Epithelial cell of proximal tubule (primary cell): Measurements from ENCODE around the gene TXNDC5. TPM values are rescaled to one million over a fixed set of nuclear protein-coding genes. Genes with fewer than 3 reads are reported as not detected.

ENCODE experiments used
- DNase-seq: peaks from one replicate; pipeline ENCODE4 v3.0.0-alpha.2; 2011; ENCODE audit warnings: low read depth
- H3K4me3 ChIP-seq: 2 replicates; pipeline ENCODE4 v1.5.1; 2011; ENCODE audit warnings: low read depth, mild to moderate bottlenecking, low read length
- total RNA-seq: library from RNA; depleted of rRNA; stranded (reverse); fragments of >200 nt; gene quantifications from 2 replicates; pipeline ENCODE4 v1.2.3, GENCODE V29; 2015
- TF ChIP-seq, protein P1 (sequence below): conservative IDR thresholded peaks from 2 replicates; pipeline ENCODE4 v1.5.1; 2012; ENCODE audit warnings: low read depth, mild to moderate bottlenecking, low read length

The TXNDC5 gene
- total RNA-seq, 1 donor from 2014 or later = 317 TPM

GRCh38 chr6:7891078-7891872 is 19.3 kb downstream of the TXNDC5 start:
- TF ChIP-seq, protein P1, sequence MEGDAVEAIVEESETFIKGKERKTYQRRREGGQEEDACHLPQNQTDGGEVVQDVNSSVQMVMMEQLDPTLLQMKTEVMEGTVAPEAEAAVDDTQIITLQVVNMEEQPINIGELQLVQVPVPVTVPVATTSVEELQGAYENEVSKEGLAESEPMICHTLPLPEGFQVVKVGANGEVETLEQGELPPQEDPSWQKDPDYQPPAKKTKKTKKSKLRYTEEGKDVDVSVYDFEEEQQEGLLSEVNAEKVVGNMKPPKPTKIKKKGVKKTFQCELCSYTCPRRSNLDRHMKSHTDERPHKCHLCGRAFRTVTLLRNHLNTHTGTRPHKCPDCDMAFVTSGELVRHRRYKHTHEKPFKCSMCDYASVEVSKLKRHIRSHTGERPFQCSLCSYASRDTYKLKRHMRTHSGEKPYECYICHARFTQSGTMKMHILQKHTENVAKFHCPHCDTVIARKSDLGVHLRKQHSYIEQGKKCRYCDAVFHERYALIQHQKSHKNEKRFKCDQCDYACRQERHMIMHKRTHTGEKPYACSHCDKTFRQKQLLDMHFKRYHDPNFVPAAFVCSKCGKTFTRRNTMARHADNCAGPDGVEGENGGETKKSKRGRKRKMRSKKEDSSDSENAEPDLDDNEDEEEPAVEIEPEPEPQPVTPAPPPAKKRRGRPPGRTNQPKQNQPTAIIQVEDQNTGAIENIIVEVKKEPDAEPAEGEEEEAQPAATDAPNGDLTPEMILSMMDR = no peak
- DNase-seq = no peak
- no peak overlapping the region for H3K4me3 ChIP-seq

DNA sequence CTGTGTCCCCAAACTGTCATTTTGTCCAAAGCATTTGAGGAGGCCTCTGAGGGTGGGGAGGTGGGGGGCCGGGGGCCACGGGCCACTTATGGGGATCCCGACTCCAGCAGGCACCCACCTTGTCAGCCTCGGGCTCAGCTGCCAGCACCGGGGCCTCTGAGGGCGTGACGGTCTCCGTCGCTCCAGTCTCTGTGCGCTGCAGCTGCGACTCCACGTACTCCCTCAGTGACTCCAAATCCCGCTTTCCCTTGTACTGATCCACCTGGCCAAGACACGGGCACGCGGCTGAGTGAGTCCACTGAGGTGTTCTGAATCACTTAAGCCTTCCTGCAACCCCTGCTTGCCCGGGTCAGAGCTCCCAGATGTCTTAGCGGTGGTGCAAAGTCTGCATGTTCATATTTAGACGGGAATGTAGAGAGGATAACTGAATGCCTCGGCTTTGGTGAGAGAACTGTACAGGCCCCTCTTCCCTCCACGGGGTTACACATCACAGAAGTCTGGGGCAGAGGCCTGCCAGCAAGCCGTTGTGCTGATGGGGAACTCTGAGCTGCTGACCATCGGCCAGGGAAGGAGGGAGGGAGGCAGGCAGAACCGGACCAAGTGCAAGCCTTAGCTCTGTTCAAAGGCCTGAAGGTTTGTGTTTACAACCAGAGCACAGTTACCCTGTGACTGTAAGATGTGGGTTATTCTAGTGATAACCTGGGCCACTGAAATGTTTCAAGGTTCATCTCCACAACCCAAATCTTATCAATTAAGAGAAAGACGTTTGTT is 21.8 kb downstream of the TXNDC5 start:
- TF ChIP-seq, protein P1 = no peak
- H3K4me3 ChIP-seq = no peak overlapping the region
- no peak for DNase-seq

DNA sequence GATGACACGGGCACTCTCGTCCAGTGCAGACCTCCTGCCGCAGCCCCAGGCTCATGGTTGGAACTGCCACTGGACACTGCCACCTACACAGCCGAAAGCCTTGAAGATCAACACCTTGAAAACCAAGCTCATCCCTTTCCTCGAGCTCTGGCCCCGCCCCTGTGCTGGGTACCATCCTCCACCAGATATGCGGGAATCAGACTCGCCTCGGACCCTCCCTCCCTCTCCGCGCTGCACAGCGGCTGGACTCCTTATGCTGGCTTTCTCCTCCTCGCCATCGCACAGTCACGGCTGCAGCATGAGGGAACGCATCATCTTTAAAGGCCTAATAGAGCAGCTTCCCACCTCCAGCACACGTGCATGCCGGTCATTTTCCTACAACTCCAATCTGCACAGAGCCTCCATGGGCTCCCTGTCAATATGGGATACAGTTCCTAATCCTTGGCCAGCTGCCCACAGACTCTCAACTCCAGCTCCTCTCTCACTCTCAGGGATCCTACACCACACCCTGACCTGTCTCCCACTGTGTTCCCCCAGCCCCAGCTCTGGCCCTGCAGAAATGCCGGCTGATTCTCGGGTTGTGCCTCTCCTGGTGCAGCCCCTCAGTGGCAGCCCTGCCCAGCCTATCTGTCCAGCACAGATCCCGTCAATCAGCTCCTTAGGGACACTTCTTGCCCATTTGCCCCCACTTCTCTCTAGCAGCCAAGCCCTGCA is 23.2 kb downstream of the TXNDC5 start:
- TF ChIP-seq, protein P1 = no peak
- DNase-seq = no peak
- no peak overlapping the region for H3K4me3 ChIP-seq

DNA sequence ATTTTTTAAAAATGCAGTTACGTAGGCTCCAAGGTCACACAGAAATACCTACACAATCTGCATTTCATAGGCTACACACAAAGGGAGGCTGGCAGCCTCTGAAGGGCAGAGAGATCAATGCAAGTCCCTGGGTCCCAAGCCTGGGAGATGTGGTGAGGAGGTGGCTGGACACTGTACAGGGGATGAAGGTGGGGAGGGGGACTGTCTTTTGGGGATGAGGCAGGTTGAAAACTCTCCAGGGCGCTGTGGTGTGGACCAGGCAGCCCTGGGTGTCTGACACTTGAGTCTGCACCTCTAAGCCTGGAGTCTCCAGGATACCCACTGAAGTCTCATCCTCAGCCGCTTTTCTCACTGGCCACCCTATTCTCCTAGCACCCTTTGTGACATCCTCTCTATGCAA is 24.5 kb downstream of the TXNDC5 start:
- H3K4me3 ChIP-seq = no peak overlapping the region
- TF ChIP-seq, protein P1 = no peak
- no peak for DNase-seq

- H3K4me3 ChIP-seq = no peak overlapping the region
- TF ChIP-seq, protein P1 = no peak
- no peak for DNase-seq
Observed at GRCh38 chr6:7883381-7883780, 27.2 kb downstream of the TXNDC5 start.

DNA sequence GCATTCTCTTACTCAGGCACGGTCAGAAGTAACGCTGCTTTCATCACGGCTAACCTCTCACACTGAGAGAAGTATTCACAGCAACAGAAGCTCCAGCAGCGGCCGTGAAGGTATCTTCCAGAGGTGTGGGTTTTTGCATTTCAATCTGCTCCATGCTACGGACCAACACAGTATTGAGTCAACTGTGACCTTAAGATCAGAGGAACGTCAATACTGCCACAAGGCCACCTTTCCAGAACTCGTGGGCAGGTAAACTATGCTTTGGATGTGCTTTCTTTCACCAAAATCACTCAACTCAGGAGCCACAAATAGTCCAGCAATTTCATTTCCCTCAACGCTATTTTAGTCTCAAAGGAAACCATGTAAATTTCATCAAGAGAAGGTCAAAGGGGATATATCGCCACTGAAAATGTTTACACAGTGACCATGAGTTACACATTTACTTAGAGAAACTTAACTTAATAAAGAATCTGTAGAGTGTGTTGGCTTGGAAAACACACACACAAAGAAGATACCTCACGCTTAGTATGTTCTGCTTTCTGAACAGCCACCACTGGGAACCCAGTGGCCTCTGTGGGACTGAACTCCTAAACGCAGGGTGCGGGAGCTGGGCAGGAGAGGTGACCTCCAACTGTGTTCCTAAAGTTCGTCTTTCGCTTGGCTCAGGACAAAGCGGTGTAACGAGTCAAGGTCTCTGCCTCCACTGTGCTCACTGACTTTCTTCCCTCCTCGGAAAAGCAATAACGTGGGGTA is 27.9 kb downstream of the TXNDC5 start:
- TF ChIP-seq, protein P1 = no peak
- no peak for DNase-seq
- no peak overlapping the region for H3K4me3 ChIP-seq
